GM21576 (cell line): Measurements from ENCODE around the gene PUDP.
A peak's percentile ranks its signal among the peaks of the same experiment; 100 is the strongest.

ENCODE experiments used
- ATAC-seq: cut with Tn5 transposase; IDR thresholded peaks from one replicate; pipeline ENCODE4 v1.9.1; 2021; ENCODE audit warnings: mild to moderate bottlenecking, moderate library complexity; ENCODE audit not compliant: unreplicated experiment

The PUDP gene

GRCh38 chrX:7076245-7076661 is 71.7 kb downstream of the PUDP start:
- no peak for ATAC-seq

- ATAC-seq: no peak
Measured at GRCh38 chrX:7074908-7075204, 73.1 kb downstream of the PUDP start.

DNA sequence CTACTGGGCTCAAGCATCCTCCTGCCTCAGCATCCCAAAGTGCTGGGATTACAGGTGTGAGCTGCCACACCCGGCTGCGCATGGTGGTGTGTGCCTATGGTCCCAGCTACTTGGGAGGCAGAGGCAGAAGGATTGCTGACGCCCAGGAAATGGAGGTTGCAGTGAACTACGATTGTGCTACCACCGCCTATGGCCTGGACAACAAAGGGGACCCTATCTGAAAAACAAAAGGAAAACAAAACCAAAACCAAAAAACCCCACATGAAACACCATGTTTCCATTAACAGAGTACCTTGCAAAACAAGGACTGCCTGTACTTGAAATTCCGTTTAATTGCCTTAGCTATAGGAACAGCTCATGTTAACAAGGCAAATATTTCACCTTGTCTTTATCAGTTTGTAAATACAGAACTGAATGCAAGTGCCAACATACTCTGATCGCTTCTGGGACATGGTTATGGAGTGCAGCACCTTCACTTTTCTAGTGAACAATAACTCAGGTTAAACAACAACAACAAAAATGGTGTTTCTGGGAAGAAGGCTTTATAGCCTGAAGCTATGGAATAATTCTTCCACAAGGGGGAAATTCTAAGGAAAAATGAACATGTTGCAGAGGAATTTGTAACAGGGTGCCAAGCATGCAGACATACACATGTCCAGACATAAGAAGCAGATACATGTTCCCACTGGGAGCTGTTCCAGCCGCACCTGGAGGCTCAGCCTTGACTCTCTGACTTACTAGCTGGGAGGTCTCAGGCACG is 73.6 kb downstream of the PUDP start:
- ATAC-seq: no peak

DNA sequence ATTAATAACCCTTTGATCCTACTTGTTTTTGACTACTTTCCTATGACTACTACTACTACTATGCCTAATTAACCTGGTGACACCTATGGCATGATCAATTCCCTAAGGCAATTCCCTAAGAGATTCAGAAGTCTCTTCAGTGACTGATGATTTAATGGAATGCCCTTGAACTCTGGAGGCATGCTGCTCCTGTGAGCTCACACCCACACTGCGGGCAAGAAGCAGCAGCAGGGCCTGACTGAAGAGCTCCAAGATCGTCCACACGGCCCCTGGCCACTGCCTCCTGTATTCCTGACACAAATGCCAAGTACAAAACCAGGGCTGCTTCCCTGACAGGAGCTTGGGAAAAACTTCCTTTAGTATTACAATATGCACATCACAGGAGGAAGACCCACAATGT is 74.6 kb downstream of the PUDP start:
- ATAC-seq: no peak

DNA sequence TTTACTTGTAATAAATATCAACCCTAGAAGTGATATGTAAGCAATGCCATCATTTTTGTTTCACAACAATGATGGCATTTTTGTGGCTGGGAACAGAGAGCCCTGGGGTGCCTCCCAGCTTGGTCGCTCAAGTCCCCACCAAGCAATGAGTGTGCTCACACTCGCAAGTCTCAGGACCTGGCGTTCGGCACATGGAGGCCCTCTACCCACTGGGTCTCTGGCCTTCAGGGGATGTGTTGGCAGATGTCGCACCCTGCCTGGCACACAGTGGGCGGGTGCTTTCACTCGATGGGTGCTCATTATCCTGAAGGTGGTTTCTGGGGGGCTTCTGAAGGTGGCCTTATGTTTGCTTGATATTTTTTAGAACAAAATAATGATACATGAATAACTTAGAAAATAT is 75.1 kb downstream of the PUDP start:
- ATAC-seq: no peak

- ATAC-seq: no peak
Measured at GRCh38 chrX:7071390-7071789, 76.6 kb downstream of the PUDP start.

- ATAC-seq: no peak
Measured at GRCh38 chrX:7069556-7069955, 78.4 kb downstream of the PUDP start.

DNA sequence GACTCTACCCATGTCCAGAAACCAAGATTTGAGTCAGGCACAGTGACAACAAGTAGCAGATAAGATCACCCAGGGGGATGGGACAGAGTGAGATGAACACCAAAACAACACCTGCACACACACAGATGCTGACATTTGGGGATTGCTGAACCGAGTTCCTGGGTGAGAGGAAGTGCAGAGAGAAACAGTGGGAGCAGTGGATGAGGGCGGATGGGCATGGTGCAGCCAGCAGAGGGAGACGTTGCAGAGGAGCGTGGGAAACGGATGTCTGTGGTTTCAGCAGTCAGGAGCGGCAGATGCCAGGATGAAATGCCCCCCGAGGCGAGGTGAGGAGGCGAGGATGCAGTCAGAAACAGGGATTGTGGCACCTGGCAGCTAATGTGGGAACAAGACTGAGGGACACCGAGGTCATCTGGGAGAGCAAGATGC is 79.0 kb downstream of the PUDP start:
- no peak for ATAC-seq

DNA sequence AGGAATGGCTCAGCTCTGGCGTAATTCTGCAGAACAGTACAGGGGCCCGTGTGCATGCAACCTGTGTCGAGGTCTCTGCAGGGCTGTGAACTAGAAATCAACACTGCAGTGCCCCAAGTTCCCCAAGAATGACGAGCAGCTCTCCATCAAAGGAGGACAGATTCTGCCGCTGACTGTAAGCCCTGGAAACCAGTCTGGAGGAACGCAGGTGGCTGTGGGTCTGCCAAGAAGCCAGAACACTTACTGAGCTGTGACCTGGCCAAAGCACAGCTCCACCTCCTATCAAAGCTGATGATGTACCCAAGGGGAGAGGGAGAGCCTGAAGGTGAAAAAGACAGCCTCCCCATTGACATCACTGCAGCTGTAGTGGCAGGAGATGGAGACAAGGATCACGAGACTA is 80.7 kb downstream of the PUDP start:
- no peak for ATAC-seq

- no peak for ATAC-seq
Measured at GRCh38 chrX:7065473-7065872, 82.5 kb downstream of the PUDP start.

- ATAC-seq: no peak
Measured at GRCh38 chrX:7062903-7063302, 85.0 kb downstream of the PUDP start.

DNA sequence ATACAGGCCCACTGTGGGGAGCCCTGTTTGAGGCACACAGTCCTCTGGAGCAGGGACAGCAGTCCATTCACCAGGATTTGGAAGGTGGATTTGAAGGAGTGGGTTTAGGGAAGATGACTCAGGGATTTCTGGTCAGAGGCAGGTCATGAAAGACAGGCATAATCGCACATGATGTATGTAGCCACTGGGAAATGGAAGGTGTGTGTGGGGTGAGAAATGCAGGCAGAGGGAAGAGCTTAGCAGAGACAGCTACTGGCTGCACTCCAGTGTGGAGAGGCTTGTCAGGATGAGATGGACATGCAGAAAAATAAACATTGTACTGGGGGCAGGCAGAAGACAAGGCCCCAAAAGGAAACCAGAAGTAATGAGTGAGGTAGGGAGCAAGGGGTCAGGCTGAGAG is 85.7 kb downstream of the PUDP start:
- ATAC-seq: no peak

- no peak for ATAC-seq
Measured at GRCh38 chrX:7061429-7061828, 86.5 kb downstream of the PUDP start.

- no peak for ATAC-seq
Measured at GRCh38 chrX:7060444-7060843, 87.5 kb downstream of the PUDP start.

DNA sequence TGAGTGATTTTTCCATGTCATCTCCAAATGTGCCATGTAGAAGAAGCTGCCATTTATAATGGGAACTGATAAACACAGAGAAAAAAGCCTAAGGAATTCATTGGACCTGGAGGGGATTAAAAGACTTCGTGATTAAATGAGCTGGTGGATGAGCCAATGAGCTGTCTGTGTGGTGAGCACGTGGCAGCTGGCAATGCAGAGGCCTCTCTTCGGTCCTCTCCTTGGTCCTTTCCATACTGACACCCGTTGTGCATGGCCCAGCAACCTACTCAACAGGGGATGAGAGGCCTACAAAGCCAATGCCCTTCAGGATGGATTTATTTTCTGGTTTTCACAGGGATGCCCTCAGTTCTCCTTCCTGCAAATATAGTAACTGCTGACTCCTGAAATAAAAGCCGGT is 88.1 kb downstream of the PUDP start:
- no peak for ATAC-seq

DNA sequence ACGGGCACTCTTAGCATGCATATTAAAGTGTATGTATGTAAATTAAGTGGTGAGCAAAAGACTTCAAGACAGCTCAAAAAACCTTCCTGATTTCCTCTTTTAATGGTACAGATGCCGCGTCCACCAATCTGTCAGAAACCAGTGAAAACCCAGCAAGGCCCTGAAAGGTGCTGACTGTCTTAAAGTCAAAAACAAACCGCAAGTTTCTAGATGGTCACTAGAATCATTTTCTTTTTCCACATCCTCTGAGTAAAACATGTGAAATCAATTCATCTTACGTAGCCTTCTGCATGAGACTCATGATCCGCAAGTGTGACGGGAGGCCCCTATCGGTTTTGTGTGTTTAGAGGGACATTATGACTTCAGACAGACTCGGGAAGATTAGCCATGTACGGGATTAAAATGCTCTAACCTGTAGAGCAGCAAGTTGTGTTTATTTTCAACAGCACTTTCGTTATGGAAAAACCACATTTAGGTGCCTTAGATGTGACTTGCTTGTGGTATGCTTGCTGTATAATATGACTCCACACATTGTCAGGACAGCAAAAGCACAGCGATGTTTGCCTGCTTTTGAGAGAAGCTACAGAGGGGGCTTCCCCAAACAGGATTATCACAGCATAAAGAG is 88.6 kb downstream of the PUDP start:
- ATAC-seq: peak; percentile 89

- no peak for ATAC-seq
Measured at GRCh38 chrX:7055386-7056137, 92.4 kb downstream of the PUDP start.

DNA sequence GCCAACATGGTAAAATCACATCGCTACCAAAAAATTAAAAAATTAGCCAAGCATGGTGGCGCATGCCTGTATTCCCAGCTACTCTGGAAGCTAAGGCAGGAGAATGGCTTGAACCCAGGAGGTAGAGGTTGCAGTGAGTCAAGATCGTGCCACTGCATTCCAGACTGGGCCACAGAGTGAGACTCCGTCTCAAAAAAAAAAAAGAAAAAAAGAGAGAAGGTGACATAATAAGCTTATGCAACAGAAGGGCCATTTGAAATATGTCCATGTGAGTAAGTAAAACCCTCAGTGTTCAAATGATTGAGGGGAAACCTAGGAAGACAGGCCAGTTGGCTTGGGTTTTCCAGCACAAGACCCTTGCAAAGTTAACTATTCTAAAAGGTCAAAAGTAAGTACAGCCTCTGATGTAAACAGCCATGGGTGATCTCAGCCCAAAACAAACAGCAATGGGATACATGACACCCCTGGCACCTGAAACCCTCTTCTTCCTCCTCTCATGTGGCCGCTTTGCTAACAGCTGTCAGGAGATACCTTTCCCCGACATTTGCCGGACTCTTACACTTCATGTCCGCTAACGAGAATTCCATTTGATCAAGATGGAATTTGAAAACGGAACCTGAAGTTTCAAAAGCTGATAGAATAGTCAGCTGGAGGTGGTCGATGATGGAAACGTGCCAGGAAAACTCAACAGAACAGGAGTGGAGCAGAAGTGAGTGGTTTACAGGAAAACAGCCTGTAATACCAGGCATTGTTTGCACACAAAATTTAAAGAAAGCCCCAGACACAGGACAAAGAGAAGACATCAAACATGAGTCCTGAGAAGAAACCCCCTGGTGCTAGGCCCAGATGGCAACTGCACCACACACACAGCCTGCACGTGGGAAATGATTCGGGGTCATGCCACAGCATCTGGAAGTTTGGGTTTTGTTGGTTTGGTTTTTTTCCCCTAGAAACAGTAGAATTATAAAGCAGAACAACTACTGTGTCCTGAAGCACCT is 93.4 kb downstream of the PUDP start:
- no peak for ATAC-seq

DNA sequence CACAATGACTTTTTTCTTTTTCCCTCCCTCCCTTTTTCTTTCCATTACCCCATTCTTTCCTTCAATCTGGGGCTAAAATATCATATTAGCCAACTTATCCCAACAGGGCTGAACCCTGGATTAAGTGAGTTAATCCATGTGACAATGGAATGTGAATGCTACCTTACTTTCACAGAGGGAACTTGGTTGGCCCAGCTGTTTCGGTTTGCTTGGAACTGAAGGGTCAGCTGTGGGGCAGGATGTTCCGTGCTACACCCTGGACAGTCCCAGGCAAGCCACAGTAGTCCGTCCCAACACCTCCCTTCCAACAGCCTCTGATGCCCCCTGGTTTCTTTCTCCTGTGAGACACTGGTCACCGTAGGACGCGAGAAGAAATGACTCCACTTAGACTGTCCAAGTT is 95.4 kb downstream of the PUDP start:
- ATAC-seq: no peak

- no peak for ATAC-seq
Measured at GRCh38 chrX:7050271-7050670, 97.7 kb downstream of the PUDP start.

DNA sequence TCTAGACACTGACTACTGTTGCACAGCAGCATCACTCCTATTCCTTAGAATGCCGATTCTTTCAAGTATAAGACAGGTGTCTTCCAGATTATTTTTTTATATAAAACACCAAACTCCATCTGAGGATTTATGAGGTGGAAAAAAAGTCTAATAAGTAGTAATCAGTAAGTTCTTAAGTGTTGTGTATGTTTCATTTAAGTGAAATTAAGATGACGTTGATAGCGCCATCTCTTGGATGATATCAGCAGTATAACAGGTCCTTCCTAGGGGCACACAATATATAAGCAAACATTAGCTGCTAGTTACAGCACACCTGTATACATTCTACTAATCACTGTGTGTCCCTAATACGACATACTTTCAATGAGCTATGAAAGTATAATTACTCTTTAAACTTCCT is 100.0 kb downstream of the PUDP start:
- no peak for ATAC-seq
